Measurements from ENCODE around the gene ISLR2. TPM values are rescaled to one million over a fixed set of nuclear protein-coding genes. Genes with fewer than 3 reads are reported as not detected.

ISLR2 gene
- total RNA-seq, 4 donors from 2014 or later: 0.83 to 4.9 (median 1.2) TPM

- H3K4me3 ChIP-seq: no peak overlapping the region
- 73% methylated on average over 2 of the region's 6 CpGs for WGBS
- no peak overlapping the region for H3K27ac ChIP-seq (replicated peaks in 1 of 4)
- H3K4me1 ChIP-seq: no peaks in the 10 kb centered on the region
- H3K36me3 ChIP-seq: no peaks in the 10 kb centered on the region
- TF ChIP-seq POLR2AphosphoS5 (IDR thresholded peaks at IDR 0.05) (no peak), EP300 (IDR thresholded peaks at IDR 0.05) (no peak), CTCF (IDR thresholded peaks at IDR 0.05) (no peak), POLR2A (IDR thresholded peaks at IDR 0.05; ENCODE audit: low read depth) (no peak)
- H3K27me3 ChIP-seq: peaks cover 0 to 63% (median 5%) of the 10 kb centered on the region in 4 donors
- no peak for DNase-seq (ENCODE audit: extremely low spot score)
- no peaks in the 10 kb centered on the region for H3K9me3 ChIP-seq
- intact Hi-C loops (cut with DNase I): loop anchor here (10.0 kb wide), 1 partner anchor 183 kb away; no protein-coding TSS in a partner anchor
Measured at GRCh38 chr15:74121858-74122257, 8.5 kb upstream of the ISLR2 start.

- intact Hi-C loops (cut with DNase I): loop anchor here (10.0 kb wide), 1 partner anchor 182 kb away; no protein-coding TSS in a partner anchor
- DNase-seq (ENCODE audit: extremely low spot score): no peak
- WGBS: 64% methylated on average over 3 of the region's 5 CpGs
- no peak for TF ChIP-seq POLR2A (IDR thresholded peaks at IDR 0.05; ENCODE audit: low read depth)
- TF ChIP-seq CTCF (IDR thresholded peaks at IDR 0.05): no peak
- TF ChIP-seq POLR2AphosphoS5 (IDR thresholded peaks at IDR 0.05): no peak
- TF ChIP-seq EP300 (IDR thresholded peaks at IDR 0.05): no peak
- Histone ChIP-seq H3K27ac (replicated peaks in 1 of 4) (no peak overlapping the region), H3K27me3 (peaks cover 0 to 70% (median 7%) of the 10 kb centered on the region in 4 donors), H3K4me3 (no peak overlapping the region), H3K9me3 (no peaks in the 10 kb centered on the region), H3K4me1 (peaks cover 3 to 5% (median 4%) of the 10 kb centered on the region in 4 donors), H3K36me3 (no peaks in the 10 kb centered on the region)
Measured at GRCh38 chr15:74122403-74123130, 7.8 kb upstream of the ISLR2 start.

- intact Hi-C loops (cut with DNase I): loop anchor here (10.0 kb wide), 1 partner anchor 182 kb away; no protein-coding TSS in a partner anchor
- 49% methylated on average over 3 of the region's 4 CpGs for WGBS
Measured at GRCh38 chr15:74123131-74123429, 7.3 kb upstream of the ISLR2 start.

GRCh38 chr15:74123658-74124057 is 6.7 kb upstream of the ISLR2 start:
- Histone ChIP-seq H3K4me1 (peaks cover 14 to 15% (median 15%) of the 10 kb centered on the region in 4 donors), H3K36me3 (no peaks in the 10 kb centered on the region), H3K27ac (replicated peaks in 1 of 4) (no peak overlapping the region), H3K27me3 (peaks cover 0 to 81% (median 14%) of the 10 kb centered on the region in 4 donors), H3K4me3 (no peak overlapping the region), H3K9me3 (no peaks in the 10 kb centered on the region)
- intact Hi-C loops (cut with DNase I): loop anchor here (10.0 kb wide), 1 partner anchor 181 kb away; no protein-coding TSS in a partner anchor
- WGBS: 58% methylated on average over 4 of the region's 4 CpGs
- no peak for DNase-seq (ENCODE audit: extremely low spot score)
- no peak for TF ChIP-seq POLR2AphosphoS5 (IDR thresholded peaks at IDR 0.05)
- TF ChIP-seq POLR2A (IDR thresholded peaks at IDR 0.05; ENCODE audit: low read depth): no peak

More at GRCh38 chr15:74123131-74123429, 7.3 kb upstream of the ISLR2 start:
- DNase-seq (ENCODE audit: extremely low spot score): no peak
- H3K4me1 ChIP-seq: peaks cover 8 to 10% (median 9%) of the 10 kb centered on the region in 4 donors
- H3K9me3 ChIP-seq: no peaks in the 10 kb centered on the region
- peaks cover 0 to 75% (median 10%) of the 10 kb centered on the region in 4 donors for H3K27me3 ChIP-seq
- no peak overlapping the region for H3K4me3 ChIP-seq
- no peak for TF ChIP-seq POLR2A (IDR thresholded peaks at IDR 0.05; ENCODE audit: low read depth)
- no peak for TF ChIP-seq CTCF (IDR thresholded peaks at IDR 0.05)
- no peak for TF ChIP-seq EP300 (IDR thresholded peaks at IDR 0.05)
- TF ChIP-seq POLR2AphosphoS5 (IDR thresholded peaks at IDR 0.05): no peak
- H3K36me3 ChIP-seq: no peaks in the 10 kb centered on the region
- no peak overlapping the region for H3K27ac ChIP-seq (replicated peaks in 1 of 4)

GRCh38 chr15:74124196-74124595 is 6.2 kb upstream of the ISLR2 start:
- no peak for DNase-seq (ENCODE audit: extremely low spot score)
- intact Hi-C loops (cut with DNase I): loop anchor here (10.0 kb wide), 1 partner anchor 181 kb away; no protein-coding TSS in a partner anchor

More at GRCh38 chr15:74124196-74124595, 6.2 kb upstream of the ISLR2 start:
- Histone ChIP-seq H3K36me3 (no peaks in the 10 kb centered on the region), H3K4me3 (no peak overlapping the region), H3K4me1 (peaks cover 20 to 21% (median 20%) of the 10 kb centered on the region in 4 donors), H3K9me3 (no peaks in the 10 kb centered on the region), H3K27ac (replicated peaks in 1 of 4) (no peak overlapping the region), H3K27me3 (peaks cover 0 to 86% (median 20%) of the 10 kb centered on the region in 4 donors)
- WGBS: 82% methylated on average over 3 of the region's 3 CpGs
- no peak for TF ChIP-seq EP300 (IDR thresholded peaks at IDR 0.05)
- no peak for TF ChIP-seq POLR2A (IDR thresholded peaks at IDR 0.05; ENCODE audit: low read depth)

Data from esophagus muscularis mucosa (tissue), 4 donors.